PC-9 (cell line): ENCODE results near the gene RAB3C.

Experiments used
- EZH2 ChIP-seq: fragments of 200-600 bp; sonication (generic); IDR thresholded peaks from 2 replicates; pipeline ENCODE4 v1.8.0; 2017; ENCODE audit warnings: antibody characterized with exemption, low read depth
- TF ChIP-seq, protein P1 (sequence below): fragments of 200-600 bp; sonication (generic); conservative IDR thresholded peaks from 2 replicates; pipeline ENCODE4 v1.6.1; 2017; ENCODE audit warnings: mixed run types, antibody characterized with exemption, mild to moderate bottlenecking, moderate library complexity

DNA sequence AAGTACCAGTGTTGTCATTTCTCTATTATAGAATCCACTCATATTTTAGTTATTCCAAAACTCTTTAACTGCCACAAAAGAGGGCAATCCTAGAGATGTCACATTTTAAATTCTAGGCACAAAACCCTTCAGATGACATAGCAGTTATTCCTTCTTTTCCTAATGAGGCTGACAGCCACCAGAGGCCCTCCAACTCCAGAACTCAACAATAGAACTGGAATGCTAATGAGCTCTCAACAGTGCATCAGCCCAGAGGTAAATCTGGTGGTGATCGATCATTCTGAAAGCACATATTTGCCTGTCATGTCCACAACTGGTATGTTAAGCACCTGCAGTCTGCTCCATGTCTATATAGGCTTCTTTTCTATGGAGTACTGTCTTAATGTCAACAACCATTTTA, 40.2 kb upstream of the RAB3C start:
- TF ChIP-seq EZH2, result no peak
- TF ChIP-seq, protein P1, sequence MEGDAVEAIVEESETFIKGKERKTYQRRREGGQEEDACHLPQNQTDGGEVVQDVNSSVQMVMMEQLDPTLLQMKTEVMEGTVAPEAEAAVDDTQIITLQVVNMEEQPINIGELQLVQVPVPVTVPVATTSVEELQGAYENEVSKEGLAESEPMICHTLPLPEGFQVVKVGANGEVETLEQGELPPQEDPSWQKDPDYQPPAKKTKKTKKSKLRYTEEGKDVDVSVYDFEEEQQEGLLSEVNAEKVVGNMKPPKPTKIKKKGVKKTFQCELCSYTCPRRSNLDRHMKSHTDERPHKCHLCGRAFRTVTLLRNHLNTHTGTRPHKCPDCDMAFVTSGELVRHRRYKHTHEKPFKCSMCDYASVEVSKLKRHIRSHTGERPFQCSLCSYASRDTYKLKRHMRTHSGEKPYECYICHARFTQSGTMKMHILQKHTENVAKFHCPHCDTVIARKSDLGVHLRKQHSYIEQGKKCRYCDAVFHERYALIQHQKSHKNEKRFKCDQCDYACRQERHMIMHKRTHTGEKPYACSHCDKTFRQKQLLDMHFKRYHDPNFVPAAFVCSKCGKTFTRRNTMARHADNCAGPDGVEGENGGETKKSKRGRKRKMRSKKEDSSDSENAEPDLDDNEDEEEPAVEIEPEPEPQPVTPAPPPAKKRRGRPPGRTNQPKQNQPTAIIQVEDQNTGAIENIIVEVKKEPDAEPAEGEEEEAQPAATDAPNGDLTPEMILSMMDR, result no peak
